ENCODE data around the gene RNF115.

GRCh38 chr1:145805057-145805456, 18.8 kb downstream of the RNF115 start:
- TF ChIP-seq, protein P1, sequence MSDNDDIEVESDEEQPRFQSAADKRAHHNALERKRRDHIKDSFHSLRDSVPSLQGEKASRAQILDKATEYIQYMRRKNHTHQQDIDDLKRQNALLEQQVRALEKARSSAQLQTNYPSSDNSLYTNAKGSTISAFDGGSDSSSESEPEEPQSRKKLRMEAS (IDR thresholded peaks at IDR 0.05; ENCODE audit: low read depth, low read length), result no peak
- TF ChIP-seq CTCF (IDR thresholded peaks at IDR 0.05; ENCODE audit: low read depth, low read length) (no peak), POLR2A (IDR thresholded peaks at IDR 0.05; ENCODE audit: extremely low read depth, insufficient read length) (no peak), MYC (IDR thresholded peaks at IDR 0.05; ENCODE audit: low read depth, low read length) (no peak)
